Measurements from ENCODE around the gene SERPINB8.
A peak's percentile ranks its signal among the peaks of the same experiment; 100 is the strongest.

Gene SERPINB8

GRCh38 chr18:63970809-63971205 lies 926 bp downstream of the SERPINB8 start:
- peak; percentile 81 for DNase-seq

DNA sequence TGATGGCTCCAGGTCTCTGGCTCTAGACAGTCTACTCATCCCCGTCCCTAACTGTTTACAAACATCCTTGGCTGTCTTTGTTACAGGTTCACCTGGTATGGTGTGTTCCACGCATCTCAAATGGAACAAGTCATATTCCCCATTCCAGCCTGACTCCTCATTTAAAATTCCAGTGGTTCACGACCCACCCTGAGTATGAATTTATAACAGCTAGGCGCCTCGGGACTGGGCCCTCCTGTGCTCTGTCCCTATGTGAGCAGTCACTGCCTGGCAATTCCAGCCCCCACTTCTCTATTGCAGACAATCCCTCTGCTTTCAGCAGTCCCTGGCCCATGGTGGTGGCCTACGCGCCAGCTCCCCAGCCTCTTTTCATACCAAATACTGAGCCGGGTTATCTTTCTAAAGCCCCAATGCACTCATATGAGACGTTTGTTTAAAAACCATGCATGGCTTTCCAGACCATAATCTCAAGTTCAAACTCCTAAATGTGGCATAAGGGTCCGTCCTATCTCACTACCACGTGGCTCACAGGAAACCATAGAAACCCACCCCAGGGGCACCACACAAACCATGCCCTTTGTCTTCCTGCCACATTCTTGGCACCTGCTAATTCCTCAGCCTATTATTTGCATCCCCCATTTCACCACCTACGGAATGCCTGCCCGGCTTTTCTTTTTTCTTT lies 1.6 kb downstream of the SERPINB8 start:
- no peak for DNase-seq

- no peak for DNase-seq
Observed at GRCh38 chr18:63972002-63972376, 2.1 kb downstream of the SERPINB8 start.

GRCh38 chr18:63974991-63975390 lies 5.1 kb downstream of the SERPINB8 start:
- peak; percentile 58 for DNase-seq

DNA sequence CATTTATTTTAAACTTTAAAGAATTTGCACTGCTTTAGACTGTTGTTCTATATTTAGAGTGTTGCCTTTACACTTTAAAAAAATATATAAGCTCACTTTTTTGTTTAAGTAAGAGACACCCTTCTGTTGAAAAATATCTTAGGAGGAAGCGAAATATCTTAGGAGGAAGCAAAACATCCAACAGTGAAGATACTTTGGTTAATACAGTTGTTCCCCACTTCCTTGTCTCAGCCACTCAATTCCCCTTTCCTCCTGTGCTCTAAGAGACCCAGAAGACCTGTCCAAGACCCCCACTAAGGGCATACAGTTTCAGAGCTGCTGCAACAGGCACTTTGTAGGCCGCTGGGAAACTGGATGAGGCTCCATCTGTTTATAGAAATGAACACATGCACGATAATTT lies 5.7 kb downstream of the SERPINB8 start:
- no peak for DNase-seq

DNA sequence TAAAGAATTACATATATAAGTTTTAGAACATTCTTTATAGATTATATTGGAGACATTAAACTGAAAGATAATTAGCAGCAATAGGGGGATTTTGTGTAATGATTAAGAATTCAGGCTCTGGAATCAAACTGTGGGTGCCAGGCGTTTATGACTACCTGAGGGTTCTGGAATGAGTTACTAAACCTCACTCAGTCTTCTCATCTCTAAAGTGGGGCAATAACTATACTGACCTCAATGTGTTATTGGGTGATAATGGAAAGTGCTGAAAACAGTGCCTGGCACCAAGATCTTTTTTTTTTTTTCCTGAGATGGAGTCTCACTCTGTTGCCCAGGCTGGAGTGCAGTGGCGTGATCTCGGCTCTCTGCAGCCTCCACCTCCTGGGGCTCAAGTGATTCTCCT lies 7.2 kb downstream of the SERPINB8 start:
- DNase-seq = no peak

GRCh38 chr18:63979409-63979920 lies 9.6 kb downstream of the SERPINB8 start:
- DNase-seq = peak; percentile 89

DNA sequence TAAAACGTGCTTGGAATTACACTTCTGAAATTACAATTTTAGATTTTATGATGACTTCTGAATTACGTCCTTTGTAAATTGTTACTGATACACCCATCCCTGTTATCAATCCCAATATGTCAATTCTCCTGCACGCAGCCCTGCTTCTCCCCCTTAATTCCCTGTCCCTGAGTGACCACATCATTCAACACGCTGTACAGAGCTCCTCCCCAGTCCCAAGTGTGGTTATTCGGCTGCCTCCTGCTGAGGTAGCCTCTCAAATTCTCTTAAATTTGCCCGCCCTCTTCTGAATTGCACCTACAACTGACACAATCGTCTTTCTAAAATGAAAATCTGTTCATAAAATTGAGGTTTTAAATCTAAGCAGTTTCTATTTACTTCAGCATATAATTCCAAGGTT lies 10.1 kb downstream of the SERPINB8 start:
- no peak for DNase-seq

DNA sequence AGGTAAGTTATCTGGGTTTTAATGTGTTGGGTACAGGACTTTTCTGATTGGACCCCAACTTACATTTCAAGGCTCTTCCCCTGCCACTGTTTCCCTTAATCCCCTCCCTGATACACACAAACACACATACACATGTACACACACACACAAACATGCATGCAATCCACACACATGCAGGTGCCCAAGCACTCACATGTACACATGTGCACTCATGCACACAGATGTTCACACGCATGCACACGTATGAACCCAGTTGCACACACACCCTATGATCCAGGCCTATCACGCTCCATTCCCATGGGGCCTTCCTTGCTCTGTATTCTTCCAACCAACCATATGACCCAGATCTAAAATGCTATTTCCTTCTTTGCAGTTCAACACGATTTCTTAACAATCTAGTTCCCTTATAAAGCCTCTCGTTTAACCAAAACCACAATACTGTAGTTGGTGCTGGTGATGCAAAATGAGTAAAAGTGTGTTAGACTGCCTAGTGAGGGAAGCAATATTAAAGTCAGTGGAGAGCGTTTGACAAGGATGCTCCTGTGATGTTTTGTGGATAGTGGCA lies 11.1 kb downstream of the SERPINB8 start:
- no peak for DNase-seq

DNA sequence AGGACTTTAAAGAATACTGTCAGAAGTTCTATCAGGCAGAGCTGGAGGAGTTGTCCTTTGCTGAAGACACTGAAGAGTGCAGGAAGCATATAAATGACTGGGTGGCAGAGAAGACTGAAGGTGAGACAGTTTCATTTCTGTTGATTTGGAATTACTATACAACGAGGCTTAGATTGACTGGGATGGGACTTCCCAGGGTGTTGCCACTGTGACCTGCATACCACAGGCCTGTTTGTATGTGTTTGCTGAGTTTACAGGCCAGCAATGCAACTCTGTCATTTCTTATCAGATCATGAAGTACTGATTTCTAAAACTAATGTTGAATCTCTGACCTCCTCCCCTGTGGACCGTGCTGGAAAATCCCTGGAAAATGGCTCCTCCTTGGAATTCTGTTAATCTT lies 11.8 kb downstream of the SERPINB8 start:
- no peak for DNase-seq

DNA sequence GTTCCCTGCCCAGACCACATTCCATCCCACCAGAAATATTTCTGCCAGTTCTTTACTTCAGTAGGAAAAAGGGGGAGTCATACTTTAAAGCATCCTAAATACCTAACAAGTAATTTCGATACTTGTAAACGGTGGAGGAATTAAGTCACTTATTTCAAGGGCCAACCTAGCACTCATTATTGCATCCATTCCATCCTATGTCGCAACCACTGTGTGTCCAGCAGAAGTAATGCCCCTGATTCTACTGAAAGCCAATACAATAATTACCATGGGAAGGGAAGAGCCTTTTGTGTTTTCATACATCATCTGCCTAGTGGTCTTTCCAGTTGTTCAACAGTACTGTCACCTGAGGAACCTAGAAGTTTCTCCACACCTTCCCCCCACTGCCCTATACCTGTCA lies 12.5 kb downstream of the SERPINB8 start:
- no peak for DNase-seq

DNA sequence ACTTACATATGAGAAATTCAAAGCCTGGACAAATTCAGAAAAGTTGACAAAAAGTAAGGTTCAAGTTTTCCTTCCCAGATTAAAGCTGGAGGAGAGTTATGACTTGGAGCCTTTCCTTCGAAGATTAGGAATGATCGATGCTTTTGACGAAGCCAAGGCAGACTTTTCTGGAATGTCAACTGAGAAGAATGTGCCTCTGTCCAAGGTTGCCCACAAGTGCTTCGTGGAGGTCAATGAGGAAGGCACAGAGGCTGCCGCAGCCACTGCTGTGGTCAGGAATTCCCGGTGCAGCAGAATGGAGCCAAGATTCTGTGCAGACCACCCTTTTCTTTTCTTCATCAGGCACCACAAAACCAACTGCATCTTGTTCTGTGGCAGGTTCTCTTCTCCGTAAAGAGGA lies 17.0 kb downstream of the SERPINB8 start:
- no peak for DNase-seq

- no peak for DNase-seq
Observed at GRCh38 chr18:63987743-63988142, 17.9 kb downstream of the SERPINB8 start.

- DNase-seq = no peak
Observed at GRCh38 chr18:63992751-63993150, 22.9 kb downstream of the SERPINB8 start.

- peak; percentile 76 for DNase-seq
Observed at GRCh38 chr18:63994783-63995399, 25.0 kb downstream of the SERPINB8 start.

- DNase-seq = no peak
Observed at GRCh38 chr18:63997041-63997440, 27.2 kb downstream of the SERPINB8 start.

- DNase-seq = no peak
Observed at GRCh38 chr18:63997606-63998005, 27.7 kb downstream of the SERPINB8 start.

DNA sequence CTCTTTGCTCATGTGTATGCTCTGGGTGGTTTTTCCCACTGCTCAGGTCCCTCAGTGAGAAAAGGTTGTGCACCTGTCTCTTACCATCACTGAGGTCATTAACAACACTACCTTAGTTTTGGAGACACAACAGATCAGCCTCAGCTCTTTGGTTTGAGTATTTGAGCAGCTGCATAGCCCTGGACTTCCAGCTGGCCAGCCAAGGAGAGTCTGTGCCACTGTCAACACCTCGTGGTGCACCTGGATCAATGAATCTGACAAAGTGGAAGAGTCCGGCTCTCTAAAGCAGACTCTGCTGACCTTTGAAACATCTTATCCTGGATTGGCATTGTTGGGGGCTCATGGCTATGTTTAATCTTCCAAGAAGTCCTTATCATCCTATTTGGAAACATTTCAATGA lies 30.0 kb downstream of the SERPINB8 start:
- DNase-seq = peak; percentile 98

DNA sequence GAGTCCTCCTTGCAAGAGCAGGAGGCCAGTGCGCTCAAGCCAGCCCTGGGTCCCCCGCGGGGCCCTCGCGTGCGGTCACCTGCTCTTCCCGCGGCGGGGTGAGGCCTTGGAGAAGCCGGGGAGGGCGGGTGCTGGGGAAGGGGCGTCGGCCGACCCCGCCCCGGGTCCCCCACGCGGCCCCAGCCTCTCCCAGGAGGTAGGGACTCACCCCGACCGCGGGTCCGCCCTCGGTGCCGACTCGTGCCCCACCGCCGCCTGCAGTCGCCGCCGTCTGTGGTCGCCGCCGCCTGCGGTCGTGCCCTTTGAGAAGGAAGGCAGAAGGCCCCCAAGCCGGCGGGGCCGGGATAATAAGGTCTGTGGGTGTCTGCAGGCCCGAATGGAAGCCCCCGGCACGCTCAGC lies 32.7 kb downstream of the SERPINB8 start:
- no peak for DNase-seq

DNA sequence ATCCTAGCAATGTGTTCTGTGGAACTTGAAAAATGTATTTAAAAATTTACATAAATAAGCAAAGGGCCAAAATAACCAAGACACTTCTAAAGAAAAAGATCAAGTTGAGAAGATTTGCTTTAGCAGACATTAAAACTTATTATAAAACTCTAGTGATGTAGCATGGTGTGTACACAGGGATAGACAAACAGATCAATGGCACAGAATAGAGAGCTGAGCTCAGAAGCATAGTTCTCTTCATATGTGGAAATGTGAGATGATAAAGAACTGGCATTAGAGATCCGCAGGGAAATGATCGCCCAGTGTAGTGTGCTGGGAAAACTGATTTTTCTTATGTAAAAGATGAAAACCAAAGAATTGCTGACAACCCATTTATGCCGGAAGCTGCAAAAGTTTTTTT lies 39.4 kb downstream of the SERPINB8 start:
- no peak for DNase-seq

GRCh38 chr18:64011513-64011912 lies 41.6 kb downstream of the SERPINB8 start:
- DNase-seq = no peak

DNA sequence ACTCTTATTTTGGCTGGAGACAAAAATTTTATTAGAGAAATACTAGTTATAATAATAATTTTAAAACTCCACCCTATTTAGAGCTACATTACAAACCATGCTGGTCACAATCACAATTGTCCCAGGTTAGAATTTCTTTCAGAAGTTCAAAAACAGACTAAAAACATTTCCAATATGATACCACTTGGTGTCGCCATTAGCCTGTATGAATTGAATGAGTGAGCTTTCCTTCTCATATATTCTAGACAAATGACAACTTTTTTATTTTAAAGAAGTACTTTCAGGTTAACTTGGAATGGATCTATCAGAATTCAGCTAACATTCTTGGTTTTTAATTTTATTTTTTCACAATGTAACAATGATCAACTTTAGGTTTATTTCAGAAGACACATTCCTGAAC lies 48.0 kb downstream of the SERPINB8 start:
- peak; percentile 81 for DNase-seq

- no peak for DNase-seq
Observed at GRCh38 chr18:64019922-64020756, 50.3 kb downstream of the SERPINB8 start.

DNA sequence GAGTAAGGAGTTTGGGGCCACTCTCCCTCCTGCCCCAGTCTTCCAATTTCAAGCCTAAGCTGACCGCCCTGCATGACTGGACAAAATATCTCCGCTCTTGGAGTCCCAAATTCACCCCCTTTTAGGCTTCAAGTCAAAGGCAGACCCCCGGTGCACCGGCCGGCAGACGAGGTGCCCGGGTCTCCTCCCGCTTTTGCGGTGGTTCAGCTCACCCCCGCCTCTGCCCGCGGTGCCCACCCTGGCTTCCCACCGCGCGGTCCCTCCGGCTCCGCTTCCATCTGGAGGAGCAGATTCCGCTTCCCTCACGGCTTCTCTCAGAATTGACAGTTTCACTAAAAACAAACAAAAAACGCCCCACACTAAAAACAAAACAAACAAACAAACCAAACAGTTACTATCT lies 56.5 kb downstream of the SERPINB8 start:
- no peak for DNase-seq

Data from DMS53 (cell line).